ENCODE results near the gene UBXN6.

DNA sequence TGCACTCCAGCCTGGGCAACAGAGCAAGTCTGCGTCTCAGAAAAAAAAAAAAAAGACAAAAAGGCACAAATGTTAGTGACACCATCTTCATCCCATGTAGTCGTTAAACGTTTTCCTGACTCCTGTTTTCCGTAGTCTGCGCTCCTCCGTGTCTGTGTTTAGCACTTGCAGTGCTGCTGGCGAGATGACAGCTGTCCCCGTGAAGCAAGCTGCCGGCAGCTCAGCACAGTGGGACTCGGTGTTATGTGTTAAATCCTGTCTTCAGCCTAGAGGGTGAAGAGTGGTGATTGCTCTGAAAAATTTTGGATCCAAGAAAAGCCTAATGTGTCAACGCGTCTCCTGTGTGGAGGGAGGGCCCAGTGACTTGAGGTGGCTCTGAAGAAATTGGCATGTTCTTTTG is 18.4 kb downstream of the UBXN6 start:
- TF ChIP-seq CTCF (conservative IDR thresholded peaks at IDR 0.05; ENCODE audit: low read depth in 2 of 2) = no peak
- no peak for TF ChIP-seq REST (IDR thresholded peaks at IDR 0.05; ENCODE audit: unreplicated experiment)
- TF ChIP-seq POLR2AphosphoS5 (IDR thresholded peaks at IDR 0.05; ENCODE audit: low read depth) = no peak
- no peak for TF ChIP-seq EZH2 (IDR thresholded peaks at IDR 0.05; ENCODE audit: low read depth, unreplicated experiment)
- TF ChIP-seq CREB1 (CRISPR knock-in tag; IDR thresholded peaks at IDR 0.05; ENCODE audit: low read depth) = no peak
- no peak for TF ChIP-seq EZH2phosphoT487 (IDR thresholded peaks at IDR 0.05; ENCODE audit: unreplicated experiment)
- TF ChIP-seq, protein P1, sequence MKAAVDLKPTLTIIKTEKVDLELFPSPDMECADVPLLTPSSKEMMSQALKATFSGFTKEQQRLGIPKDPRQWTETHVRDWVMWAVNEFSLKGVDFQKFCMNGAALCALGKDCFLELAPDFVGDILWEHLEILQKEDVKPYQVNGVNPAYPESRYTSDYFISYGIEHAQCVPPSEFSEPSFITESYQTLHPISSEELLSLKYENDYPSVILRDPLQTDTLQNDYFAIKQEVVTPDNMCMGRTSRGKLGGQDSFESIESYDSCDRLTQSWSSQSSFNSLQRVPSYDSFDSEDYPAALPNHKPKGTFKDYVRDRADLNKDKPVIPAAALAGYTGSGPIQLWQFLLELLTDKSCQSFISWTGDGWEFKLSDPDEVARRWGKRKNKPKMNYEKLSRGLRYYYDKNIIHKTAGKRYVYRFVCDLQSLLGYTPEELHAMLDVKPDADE (IDR thresholded peaks at IDR 0.05) = no peak
- TF ChIP-seq ZNF331 (CRISPR knock-in tag; IDR thresholded peaks at IDR 0.05; ENCODE audit: low read depth) = no peak
- no peak for TF ChIP-seq JUNB (IDR thresholded peaks at IDR 0.05; ENCODE audit: unreplicated experiment)
- TF ChIP-seq STAT1 (IDR thresholded peaks at IDR 0.05; ENCODE audit: unreplicated experiment) = no peak
